Measurements from ENCODE around the gene OSCP1. TPM values are rescaled to one million over a fixed set of nuclear protein-coding genes. Genes with fewer than 3 reads are reported as not detected.

The OSCP1 gene
- total and polyA plus RNA-seq, 2 donors (not counting 3 experiments of a cell fraction or from before 2014, with no cell fraction given): 4.6 to 8.3 TPM

DNA sequence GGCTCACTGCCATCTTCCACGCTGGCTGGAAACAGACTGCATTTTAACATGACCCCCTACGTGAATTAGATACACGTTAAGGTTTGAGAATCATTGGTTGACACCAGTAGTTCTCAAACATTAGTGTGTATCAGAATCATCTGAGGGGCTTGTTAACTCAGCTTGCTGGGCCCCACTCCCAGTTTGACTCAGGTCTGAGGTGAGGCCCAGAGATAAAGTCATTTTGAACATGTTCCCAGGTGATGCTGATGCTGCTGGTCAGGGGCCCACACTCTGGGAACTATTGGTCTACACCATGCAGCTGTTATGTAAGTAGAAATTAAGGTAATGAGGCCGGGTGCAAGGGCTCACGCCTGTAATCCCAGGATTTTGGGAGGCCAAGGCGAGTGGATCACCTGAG is 53.9 kb downstream of the OSCP1 start:
- Histone ChIP-seq H3K4me3 (replicated peaks in 1 of 3; ENCODE audit: insufficient read depth in 1 of 3, low read depth in 1 of 3, low read length in 3 of 3) (no peak overlapping the region), H3K9me1 (replicated peaks; ENCODE audit: control insufficient read depth, extremely low read depth, insufficient read depth, low read length) (no peaks in the 10 kb centered on the region), H3K9me3 (replicated peaks; ENCODE audit: control insufficient read depth, insufficient read depth, low read length) (no peaks in the 10 kb centered on the region), H3K79me2 (ENCODE audit: control insufficient read depth, insufficient read depth, low read length) (peaks cover 8% of the 10 kb centered on the region), H3K9ac (replicated peaks; ENCODE audit: extremely low read depth, insufficient read depth, low read length) (no peak overlapping the region), H3K36me3 (ENCODE audit: control insufficient read depth in 2 of 2, extremely low read depth in 1 of 2, insufficient read depth in 2 of 2, low read length in 2 of 2) (peaks cover 0 to 11% of the 10 kb centered on the region in 2 experiments), H2AFZ (ENCODE audit: low read depth, low read length) (no peak overlapping the region), H3K4me2 (ENCODE audit: insufficient read depth, low read length) (no peak overlapping the region), H4K20me1 (replicated peaks; ENCODE audit: control insufficient read depth, extremely low read depth, insufficient read depth, low read length) (no peaks in the 10 kb centered on the region), H3K27ac (ENCODE audit: insufficient read depth, low read depth, low read length) (no peak overlapping the region), H3K27me3 (ENCODE audit: control insufficient read depth in 2 of 2, insufficient read depth in 2 of 2, low read length in 2 of 2) (no peaks in the 10 kb centered on the region), H3K4me1 (ENCODE audit: control insufficient read depth, extremely low read depth, insufficient read depth, low read length) (peaks cover 3% of the 10 kb centered on the region)
- FAIRE-seq: no peak
- intact Hi-C loops (cut with micrococcal nuclease): no loop called here
- TF ChIP-seq GATA2 (IDR thresholded peaks at IDR 0.05; ENCODE audit: insufficient read depth, insufficient read length, low read depth, low read length): no peak
- TF ChIP-seq, protein P1, sequence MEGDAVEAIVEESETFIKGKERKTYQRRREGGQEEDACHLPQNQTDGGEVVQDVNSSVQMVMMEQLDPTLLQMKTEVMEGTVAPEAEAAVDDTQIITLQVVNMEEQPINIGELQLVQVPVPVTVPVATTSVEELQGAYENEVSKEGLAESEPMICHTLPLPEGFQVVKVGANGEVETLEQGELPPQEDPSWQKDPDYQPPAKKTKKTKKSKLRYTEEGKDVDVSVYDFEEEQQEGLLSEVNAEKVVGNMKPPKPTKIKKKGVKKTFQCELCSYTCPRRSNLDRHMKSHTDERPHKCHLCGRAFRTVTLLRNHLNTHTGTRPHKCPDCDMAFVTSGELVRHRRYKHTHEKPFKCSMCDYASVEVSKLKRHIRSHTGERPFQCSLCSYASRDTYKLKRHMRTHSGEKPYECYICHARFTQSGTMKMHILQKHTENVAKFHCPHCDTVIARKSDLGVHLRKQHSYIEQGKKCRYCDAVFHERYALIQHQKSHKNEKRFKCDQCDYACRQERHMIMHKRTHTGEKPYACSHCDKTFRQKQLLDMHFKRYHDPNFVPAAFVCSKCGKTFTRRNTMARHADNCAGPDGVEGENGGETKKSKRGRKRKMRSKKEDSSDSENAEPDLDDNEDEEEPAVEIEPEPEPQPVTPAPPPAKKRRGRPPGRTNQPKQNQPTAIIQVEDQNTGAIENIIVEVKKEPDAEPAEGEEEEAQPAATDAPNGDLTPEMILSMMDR (IDR thresholded peaks at IDR 0.05; ENCODE audit: extremely low read depth in 1 of 2, insufficient read depth in 1 of 2, low read depth in 1 of 2, low read length in 2 of 2): no peak
- no peak for TF ChIP-seq MYC (IDR thresholded peaks at IDR 0.05; ENCODE audit: low read depth, low read length)
- no peak for TF ChIP-seq FOS (IDR thresholded peaks at IDR 0.05; ENCODE audit: borderline replicate concordance, insufficient read depth, low read length)
- no peak for TF ChIP-seq EZH2 (IDR thresholded peaks at IDR 0.05; ENCODE audit: borderline replicate concordance, low read depth, low read length, severe bottlenecking)
- no peak for TF ChIP-seq POLR2A (IDR thresholded peaks at IDR 0.05; ENCODE audit: low read depth, low read length)
- no peak for TF ChIP-seq POLR2AphosphoS5 (IDR thresholded peaks at IDR 0.05; ENCODE audit: insufficient read depth, low read depth, low read length)
- no peak for TF ChIP-seq JUN (IDR thresholded peaks at IDR 0.05; ENCODE audit: borderline replicate concordance, insufficient read depth, insufficient read length, low read depth)
- ChIA-PET POLR2A (interaction anchor here (2.0 kb wide), 1 partner anchor 10 kb away, joined by 12 read pairs; no protein-coding TSS in a partner anchor), CTCF (interaction anchor here (2.2 to 2.4 kb wide), 2 partner anchors 10 to 54 kb away, joined by 12 to 19 read pairs; partner anchors contain the start of gene STK40)
- DNase-seq (ENCODE audit: low read depth, low spot score): no peak
- dilution Hi-C loops (cut with MboI; ENCODE audit: extremely low pct_ligation_motif_present, low sequenced_read_pairs): no loop called here
- BruUV-seq (replicated peaks): no TSS peak

Data from endothelial cell of umbilical vein (primary cell).